HG03103 (cell line): ENCODE results near the gene SLU7.

ENCODE experiments used
- ATAC-seq: cut with Tn5 transposase; IDR thresholded peaks from one replicate; pipeline ENCODE4 v1.9.1; 2021; ENCODE audit warnings: low read depth; ENCODE audit not compliant: unreplicated experiment

The SLU7 gene

DNA sequence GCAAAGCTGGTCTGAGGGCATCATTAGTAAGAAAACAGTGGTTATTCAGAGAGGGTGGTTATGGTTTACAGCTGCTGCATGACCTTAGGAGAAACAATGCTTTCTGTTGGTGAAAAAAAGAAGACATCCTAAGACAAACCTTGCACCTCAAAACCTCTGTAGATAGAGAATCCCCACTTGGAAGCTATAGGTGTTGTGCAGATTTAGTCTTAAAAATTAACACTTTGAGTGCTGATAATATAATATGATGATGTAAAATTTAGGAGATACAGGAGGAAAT, 1.4 kb upstream of the SLU7 start:
- ATAC-seq: no peak

DNA sequence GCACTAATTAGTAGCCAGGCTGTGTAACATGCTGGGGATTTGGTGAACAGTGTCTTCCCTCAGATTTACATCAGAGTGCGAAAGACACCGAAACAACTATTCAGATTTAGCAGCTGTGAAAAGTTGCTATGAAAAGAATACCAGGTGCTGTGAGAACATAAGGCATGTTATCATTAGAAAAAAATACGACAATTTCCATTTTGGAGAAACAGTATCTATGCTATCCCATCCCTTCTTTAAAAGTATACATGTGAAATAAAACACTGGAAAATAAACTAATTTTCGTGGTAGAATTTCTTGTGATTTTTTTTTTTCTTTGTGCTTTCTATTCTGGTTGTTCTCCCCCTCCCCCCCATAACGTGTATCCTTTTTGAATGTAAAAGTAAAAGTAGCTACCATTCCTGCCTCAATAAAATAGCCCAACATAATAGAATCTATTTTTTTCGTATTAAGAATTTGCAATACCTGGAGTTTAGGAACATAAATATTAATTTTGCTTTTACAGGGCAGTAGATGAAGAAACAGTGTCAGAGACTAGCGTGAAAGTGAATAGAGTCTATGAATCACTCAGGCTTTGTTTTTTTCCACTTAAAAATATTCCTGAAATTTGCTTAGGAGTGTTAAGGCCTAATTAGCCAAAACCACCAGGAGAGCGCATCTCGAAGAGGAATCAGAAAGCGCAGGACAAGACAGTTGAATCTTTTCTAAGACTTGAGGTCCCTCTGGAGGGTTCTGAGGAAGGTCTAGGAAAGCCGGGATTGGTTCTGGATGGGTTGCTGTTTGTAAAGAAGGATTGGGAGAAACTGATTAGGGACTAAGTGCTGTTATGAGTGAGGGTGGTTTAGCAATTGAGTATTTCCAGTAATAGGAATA, 813 bp upstream of the SLU7 start:
- ATAC-seq: peak; percentile 22

DNA sequence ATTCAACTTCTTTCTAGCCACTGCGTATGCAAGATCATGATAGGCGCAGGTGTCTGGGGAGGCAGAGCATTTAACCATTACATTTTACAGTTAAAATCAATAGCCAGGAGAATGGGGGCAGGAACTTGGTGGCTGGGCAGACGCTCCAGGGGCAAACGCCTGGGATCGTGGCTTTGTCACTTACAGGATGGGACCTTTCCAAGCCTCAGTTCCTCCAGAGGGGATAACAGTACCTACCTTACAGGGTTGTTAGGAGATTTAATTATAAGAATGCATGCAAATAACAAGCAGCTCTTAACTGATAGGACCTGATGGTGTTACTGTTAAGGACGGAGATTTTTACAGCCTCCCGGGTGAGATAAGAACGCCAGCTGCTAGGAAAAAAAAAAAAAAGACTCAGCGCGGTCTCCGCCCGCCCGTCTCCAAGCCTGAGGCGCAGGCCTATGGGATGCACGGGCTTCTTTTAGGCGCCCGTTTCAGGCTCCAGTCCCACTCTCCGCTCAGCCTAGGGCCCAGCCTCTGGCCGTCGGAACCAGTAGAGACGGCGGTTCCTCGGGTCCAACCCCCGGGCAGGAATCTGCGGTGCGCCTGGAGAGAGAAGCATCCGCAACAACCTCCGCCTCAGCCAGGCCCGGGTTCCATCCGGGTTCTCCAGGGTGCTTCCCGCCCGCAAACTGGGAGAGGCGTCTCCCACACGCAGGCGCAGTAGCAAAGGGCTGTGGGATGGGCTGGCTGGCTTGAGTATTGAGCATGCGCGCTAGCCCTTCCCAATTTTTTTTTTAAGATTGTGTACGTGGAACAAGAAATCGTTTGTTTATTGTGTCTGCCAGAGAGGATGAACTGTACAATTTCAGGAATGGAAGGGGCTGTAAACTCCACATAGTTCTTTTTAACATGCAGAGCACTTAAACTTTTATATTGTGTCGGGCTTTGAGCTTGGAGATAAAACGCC, 19.2 kb downstream of the SLU7 start, which contains the start of gene FAM200C:
Gene FAM200C (minus strand): TSS at position 653 of the 952 bp plus-strand sequence. CDS start 4,564 bp downstream, outside the sequence.
- peak; percentile 81 for ATAC-seq

GRCh38 chr5:160398806-160399205, 20.1 kb downstream of the SLU7 start:
- ATAC-seq: no peak

DNA sequence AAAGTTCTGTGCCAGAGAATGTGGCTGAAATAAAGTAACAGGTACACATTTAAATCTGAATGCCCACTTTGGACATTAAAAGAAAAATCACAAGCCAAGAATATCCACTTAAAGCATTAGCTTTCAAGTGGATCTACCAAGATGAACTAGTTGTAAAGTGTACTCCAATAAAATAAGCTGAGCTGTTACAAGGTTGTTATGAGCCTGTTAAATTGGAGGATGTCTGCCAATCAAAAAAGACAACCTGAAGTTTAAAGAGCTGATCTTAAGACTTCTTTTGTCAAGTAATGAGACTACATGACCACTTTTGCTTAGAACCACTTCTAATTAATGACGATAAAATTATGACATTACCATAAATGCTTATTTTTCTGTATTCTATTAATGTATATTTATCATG, 21.4 kb downstream of the SLU7 start:
- no peak for ATAC-seq

DNA sequence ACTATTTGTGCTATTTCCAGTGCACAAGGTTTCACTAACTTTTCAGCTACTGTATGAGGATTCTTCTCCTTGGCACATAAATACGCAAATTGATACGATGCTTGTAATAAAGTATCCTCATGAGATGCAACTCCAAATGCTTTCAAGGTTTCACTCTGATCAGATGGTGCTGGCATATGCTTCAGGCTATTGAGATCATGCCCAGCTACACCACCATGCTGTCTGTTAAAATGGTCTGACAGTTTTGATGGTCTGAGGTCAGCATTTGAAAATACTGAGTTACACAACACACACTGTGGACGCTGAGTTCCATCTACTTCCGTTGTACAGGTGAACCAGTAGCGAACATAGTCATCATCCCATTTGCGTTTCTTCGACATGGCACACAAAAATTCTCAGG, 23.8 kb downstream of the SLU7 start:
- no peak for ATAC-seq

DNA sequence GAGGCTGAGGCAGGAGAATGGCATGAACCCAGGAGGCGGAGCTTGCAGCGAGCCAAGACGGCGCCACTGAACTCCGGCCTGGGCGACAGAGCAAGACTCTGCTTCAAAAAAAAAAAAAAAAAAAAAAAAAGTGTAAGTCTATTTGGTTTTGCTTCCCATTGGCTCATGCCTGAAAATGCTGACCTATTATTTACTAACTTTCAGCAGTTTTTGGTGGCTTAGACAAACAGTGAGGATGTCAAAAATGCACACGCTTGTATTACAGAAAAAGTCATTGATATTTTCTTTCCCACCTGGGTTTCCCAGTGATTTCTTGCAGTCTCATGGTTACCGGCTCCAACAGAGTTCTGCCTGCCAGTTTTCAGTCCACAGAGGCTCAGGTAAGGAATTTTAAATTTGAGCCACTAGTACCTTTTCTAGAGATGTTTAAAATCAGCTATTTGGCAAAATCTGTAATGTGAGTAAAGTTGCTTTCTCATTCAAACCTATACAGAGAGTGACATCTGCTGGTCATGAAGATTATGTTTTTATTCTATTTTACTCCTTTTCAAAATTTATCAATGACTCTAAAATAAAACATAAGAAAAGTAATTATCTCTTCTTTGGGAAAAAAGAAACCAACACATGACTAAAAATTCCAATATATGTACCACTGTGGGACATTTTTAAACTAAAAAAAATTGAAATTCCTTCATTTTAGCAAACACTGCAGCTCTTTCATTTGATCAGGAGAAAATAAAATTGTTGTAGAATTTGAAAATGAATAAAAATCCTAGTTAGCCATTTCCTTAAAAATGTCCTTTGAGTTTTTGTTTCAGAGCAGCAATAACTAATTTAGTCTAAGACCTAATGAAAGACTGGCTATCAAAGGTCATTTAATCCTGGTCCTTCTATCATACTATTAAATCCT, 27.8 kb downstream of the SLU7 start:
- ATAC-seq: no peak

- ATAC-seq: no peak
Observed at GRCh38 chr5:160387445-160387844, 31.4 kb downstream of the SLU7 start.

DNA sequence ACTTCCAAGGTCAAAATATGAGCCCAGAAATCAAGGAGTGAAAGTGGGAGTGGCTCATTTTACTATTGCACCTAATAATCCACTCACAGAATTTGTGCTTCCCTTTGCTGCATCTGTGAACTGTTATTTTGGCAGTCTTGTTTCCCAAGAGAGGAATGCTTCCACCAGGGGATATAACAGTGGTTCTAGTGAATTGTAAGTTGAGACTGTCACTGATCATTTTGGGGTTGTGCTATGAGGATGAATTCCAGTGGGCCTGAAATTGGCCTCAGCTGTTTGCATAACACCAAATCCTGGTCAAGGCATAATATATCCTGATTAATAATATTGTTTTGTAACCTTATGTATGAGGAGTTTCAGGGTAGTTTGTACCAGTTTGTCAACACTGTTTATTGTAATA, 33.4 kb downstream of the SLU7 start:
- no peak for ATAC-seq

- no peak for ATAC-seq
Observed at GRCh38 chr5:160384681-160385080, 34.2 kb downstream of the SLU7 start.

DNA sequence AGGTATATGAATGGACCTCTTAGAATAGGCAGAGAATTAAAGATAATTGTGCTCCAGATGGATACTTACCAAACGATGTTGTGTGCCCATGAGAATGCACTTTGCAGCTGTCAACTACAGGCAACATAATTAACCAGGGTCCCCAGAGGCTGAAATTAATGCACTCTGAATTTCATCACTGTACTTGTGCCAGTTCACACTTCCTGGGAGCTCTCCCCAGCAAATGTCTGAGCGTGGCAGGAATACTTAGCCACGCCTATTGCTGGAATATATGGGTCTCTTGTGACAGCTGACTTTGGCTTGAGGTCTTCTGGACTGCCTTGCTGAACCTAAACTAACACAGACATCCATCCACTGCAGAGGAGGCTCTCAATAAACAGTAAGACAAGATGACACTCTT, 36.5 kb downstream of the SLU7 start:
- no peak for ATAC-seq

- ATAC-seq: no peak
Observed at GRCh38 chr5:160380041-160380440, 38.8 kb downstream of the SLU7 start.

DNA sequence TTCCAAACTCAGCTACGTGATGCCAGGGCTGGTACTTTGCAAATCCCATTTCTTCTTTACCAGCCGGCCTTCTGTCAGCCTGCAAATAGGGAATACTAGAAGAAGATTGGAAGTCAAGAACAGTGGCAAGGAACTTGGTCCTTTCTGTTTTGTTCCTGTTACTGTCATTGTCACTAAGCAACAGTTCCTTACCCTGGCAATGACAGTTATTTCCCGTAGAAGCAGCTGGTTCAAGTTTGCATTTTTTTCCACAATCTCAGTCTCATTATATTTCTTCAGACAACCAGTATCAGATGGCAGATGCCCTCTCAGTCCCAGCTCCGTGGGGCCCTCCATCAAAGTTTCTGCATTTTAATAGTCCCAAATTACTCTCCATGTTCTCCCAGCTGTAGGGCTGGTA, 39.4 kb downstream of the SLU7 start:
- ATAC-seq: no peak

DNA sequence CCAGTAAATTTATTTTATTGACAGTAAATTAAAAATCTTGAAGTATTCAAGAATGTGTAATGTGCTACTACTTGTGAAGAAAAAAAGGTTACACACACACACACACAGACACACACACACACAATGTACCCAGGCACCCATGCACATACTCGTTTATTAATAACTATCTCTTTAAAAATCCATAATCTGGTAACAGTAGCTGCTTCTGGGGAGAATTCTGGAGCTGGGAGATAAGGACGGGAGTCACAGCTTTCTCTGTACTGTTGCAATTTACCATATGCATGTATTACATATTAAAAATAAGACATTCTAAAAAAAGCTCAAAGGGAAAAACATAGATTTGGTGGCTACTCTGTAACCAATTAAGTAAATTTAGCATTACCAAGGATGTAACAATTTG, 40.6 kb downstream of the SLU7 start:
- no peak for ATAC-seq

DNA sequence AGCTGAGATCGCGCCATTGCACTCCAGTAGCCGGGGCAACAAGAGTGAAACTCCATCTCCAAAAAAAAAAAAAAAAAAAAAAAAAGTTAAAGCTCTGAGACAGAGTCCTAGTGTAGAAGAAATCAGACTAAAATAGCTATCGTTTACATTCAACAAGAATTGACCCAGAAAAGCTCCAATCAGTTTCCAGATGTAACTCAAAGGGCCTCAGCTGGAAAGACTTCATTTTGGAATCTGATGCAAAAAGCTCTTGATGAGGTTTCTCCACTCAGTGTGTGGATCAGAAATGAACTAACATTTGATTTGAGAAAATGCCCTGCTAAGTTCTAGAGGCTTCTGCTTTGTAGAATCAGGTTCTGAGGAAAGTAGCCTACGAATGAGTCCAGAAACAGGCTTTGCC, 41.2 kb downstream of the SLU7 start:
- ATAC-seq: no peak

DNA sequence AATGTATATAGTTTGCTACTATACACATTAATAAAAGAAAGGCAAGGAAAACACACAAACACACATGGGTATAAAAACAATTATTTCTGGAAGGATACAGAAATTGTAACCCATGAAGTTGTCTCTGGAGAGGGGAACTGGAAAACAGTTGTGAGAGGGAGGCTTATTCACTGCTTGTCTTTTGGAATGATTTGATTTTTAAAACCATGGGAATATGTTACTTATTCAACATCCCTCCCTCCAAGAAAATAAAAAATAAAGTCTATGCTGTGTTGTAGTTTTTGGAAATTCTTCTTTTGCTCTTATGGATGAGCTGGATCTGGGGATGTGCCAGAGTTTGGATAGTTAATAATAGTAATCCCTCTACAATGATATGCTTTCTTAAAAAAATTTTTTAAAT, 42.5 kb downstream of the SLU7 start:
- no peak for ATAC-seq

- no peak for ATAC-seq
Observed at GRCh38 chr5:160375701-160376100, 43.2 kb downstream of the SLU7 start.

GRCh38 chr5:160375166-160375565, 43.7 kb downstream of the SLU7 start:
- ATAC-seq: no peak

- ATAC-seq: no peak
Observed at GRCh38 chr5:160371294-160371693, 47.6 kb downstream of the SLU7 start.

DNA sequence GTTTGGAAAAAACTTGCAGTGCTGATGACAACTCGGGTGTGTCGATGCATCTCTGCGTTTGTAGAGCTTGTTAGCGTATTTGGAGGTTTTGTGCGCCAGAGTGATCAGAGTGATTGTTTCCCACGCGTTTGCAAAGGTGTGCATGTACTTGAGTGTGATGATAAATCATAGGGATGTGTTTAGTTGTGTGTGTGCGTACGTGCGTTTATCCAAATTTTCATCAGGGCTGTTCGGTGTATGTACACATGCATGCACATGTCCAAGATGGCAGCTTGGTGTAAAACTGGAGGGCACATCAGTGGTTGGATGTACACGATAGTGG, 48.2 kb downstream of the SLU7 start:
- no peak for ATAC-seq
